SW480 (cell line): ENCODE results near the gene KIAA1328.
A peak's percentile ranks its signal among the peaks of the same experiment; 100 is the strongest.
"Not testable (repeated sequence)": the region's sequence is repeated elsewhere in the genome, so short reads cannot be mapped to it uniquely, and the experiment has no call there.

Source experiments
- DNase-seq: peaks from one replicate; pipeline ENCODE4 v3.0.0-alpha.2; 2016; ENCODE audit warnings: low spot score

Gene KIAA1328

GRCh38 chr18:36887114-36887513 lies 58.2 kb downstream of the KIAA1328 start:
- DNase-seq, result no peak

- no peak for DNase-seq
Observed at GRCh38 chr18:36887864-36888263, 58.9 kb downstream of the KIAA1328 start.

- no peak for DNase-seq
Observed at GRCh38 chr18:36888778-36889177, 59.9 kb downstream of the KIAA1328 start.

GRCh38 chr18:36889321-36889720 lies 60.4 kb downstream of the KIAA1328 start:
- DNase-seq, result no peak

GRCh38 chr18:36889742-36890141 lies 60.8 kb downstream of the KIAA1328 start:
- DNase-seq, result no peak

GRCh38 chr18:36890598-36890997 lies 61.7 kb downstream of the KIAA1328 start:
- no peak for DNase-seq

- no peak for DNase-seq
Observed at GRCh38 chr18:36893227-36893626, 64.3 kb downstream of the KIAA1328 start.

GRCh38 chr18:36895606-36896005 lies 66.7 kb downstream of the KIAA1328 start:
- DNase-seq, result no peak

- no peak for DNase-seq
Observed at GRCh38 chr18:36897253-36897652, 68.3 kb downstream of the KIAA1328 start.

- DNase-seq, result peak; percentile 0
Observed at GRCh38 chr18:36899289-36899688, 70.4 kb downstream of the KIAA1328 start.

GRCh38 chr18:36900466-36900865 lies 71.5 kb downstream of the KIAA1328 start:
- DNase-seq, result no peak

GRCh38 chr18:36901277-36901701 lies 72.4 kb downstream of the KIAA1328 start:
- DNase-seq, result no peak

- DNase-seq, result no peak
Observed at GRCh38 chr18:36903215-36903928, 74.4 kb downstream of the KIAA1328 start.

- DNase-seq, result no peak
Observed at GRCh38 chr18:36905571-36905970, 76.6 kb downstream of the KIAA1328 start.

- DNase-seq, result not testable (repeated sequence)
Observed at GRCh38 chr18:36909282-36909681, 80.4 kb downstream of the KIAA1328 start.

- no peak for DNase-seq
Observed at GRCh38 chr18:36912887-36913286, 84.0 kb downstream of the KIAA1328 start.

- no peak for DNase-seq
Observed at GRCh38 chr18:36917907-36918306, 89.0 kb downstream of the KIAA1328 start.

- DNase-seq, result no peak
Observed at GRCh38 chr18:36929601-36930000, 100.7 kb downstream of the KIAA1328 start.

GRCh38 chr18:36931106-36931505 lies 102.2 kb downstream of the KIAA1328 start:
- no peak for DNase-seq

- DNase-seq, result no peak
Observed at GRCh38 chr18:36933552-36933951, 104.6 kb downstream of the KIAA1328 start.

- no peak for DNase-seq
Observed at GRCh38 chr18:36934884-36935283, 106.0 kb downstream of the KIAA1328 start.

GRCh38 chr18:36942264-36942663 lies 113.3 kb downstream of the KIAA1328 start:
- DNase-seq, result peak; percentile 4

GRCh38 chr18:36947820-36948348 lies 119.0 kb downstream of the KIAA1328 start:
- no peak for DNase-seq

- no peak for DNase-seq
Observed at GRCh38 chr18:36950282-36950681, 121.4 kb downstream of the KIAA1328 start.
